Osteocyte (in vitro differentiated cells): ENCODE measurements around the gene SLC34A2. TPM values are rescaled to one million over a fixed set of nuclear protein-coding genes. Genes with fewer than 3 reads are reported as not detected.

ENCODE experiments used
- DNase-seq: peaks from one replicate; pipeline ENCODE4 v3.0.0; 2021; ENCODE audit warnings: mixed read lengths; ENCODE audit not compliant: unreplicated experiment; ENCODE audit errors: extremely low spot score
- H3K27ac Mint-ChIP-seq: one replicate; pipeline ENCODE4 v1.8.0; 2021; ENCODE audit warnings: mild to moderate bottlenecking, mixed read lengths; ENCODE audit not compliant: unreplicated experiment
- H3K27me3 Mint-ChIP-seq: one replicate; pipeline ENCODE4 v1.8.0; 2021; ENCODE audit warnings: mixed read lengths; ENCODE audit not compliant: unreplicated experiment
- H3K36me3 Mint-ChIP-seq: one replicate; pipeline ENCODE4 v1.8.0; 2021; ENCODE audit warnings: mixed read lengths; ENCODE audit not compliant: unreplicated experiment
- H3K4me1 Mint-ChIP-seq: one replicate; pipeline ENCODE4 v1.8.0; 2021; ENCODE audit warnings: mixed read lengths; ENCODE audit not compliant: unreplicated experiment
- H3K4me3 Mint-ChIP-seq: one replicate; pipeline ENCODE4 v1.8.0; 2021; ENCODE audit warnings: mild to moderate bottlenecking, moderate library complexity, mixed read lengths; ENCODE audit not compliant: unreplicated experiment
- H3K9me3 Mint-ChIP-seq: one replicate; pipeline ENCODE4 v1.8.0; 2021; ENCODE audit warnings: mixed read lengths; ENCODE audit not compliant: unreplicated experiment
- CTCF ChIP-seq: fragments of 200-600 bp; sonication (generic); IDR thresholded peaks from 2 replicates; pipeline ENCODE4 v1.5.0; 2021; ENCODE audit warnings: antibody characterized with exemption, mild to moderate bottlenecking, moderate library complexity
- total RNA-seq: library from RNA; stranded (reverse); gene quantifications from 2 replicates; pipeline ENCODE4 v1.2.1, GENCODE V29; 2021

SLC34A2 gene
- total RNA-seq, 1 donor from 2014 or later: not detected

DNA sequence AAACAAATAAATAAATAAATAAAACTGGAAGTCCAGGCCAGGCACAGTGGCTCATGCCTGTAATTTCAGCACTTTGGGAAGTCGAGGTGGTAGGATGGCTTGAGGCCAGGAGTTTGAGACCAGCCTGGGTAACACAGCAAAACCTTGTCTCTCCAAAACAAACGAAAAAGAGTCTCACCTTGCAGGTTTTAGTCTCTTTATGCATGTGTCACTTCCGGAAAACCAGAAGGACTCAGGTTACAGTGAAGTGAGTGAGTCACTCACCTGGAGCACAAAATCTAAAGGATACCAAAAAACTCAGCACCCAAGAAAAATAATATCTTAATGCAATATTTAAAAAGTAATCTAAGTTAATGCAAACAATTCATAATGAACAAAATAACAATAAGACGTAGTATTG, 20.1 kb upstream of the SLC34A2 start:
- DNase-seq: no peak
- H3K27ac Mint-ChIP-seq: no peak overlapping the region
- peaks cover 1% of the 10 kb centered on the region for H3K27me3 Mint-ChIP-seq
- peaks cover 3% of the 10 kb centered on the region for H3K4me1 Mint-ChIP-seq
- TF ChIP-seq CTCF: no peak
- H3K4me3 Mint-ChIP-seq: no peak overlapping the region
- H3K36me3 Mint-ChIP-seq: no peaks in the 10 kb centered on the region
- H3K9me3 Mint-ChIP-seq: peaks cover 4% of the 10 kb centered on the region

DNA sequence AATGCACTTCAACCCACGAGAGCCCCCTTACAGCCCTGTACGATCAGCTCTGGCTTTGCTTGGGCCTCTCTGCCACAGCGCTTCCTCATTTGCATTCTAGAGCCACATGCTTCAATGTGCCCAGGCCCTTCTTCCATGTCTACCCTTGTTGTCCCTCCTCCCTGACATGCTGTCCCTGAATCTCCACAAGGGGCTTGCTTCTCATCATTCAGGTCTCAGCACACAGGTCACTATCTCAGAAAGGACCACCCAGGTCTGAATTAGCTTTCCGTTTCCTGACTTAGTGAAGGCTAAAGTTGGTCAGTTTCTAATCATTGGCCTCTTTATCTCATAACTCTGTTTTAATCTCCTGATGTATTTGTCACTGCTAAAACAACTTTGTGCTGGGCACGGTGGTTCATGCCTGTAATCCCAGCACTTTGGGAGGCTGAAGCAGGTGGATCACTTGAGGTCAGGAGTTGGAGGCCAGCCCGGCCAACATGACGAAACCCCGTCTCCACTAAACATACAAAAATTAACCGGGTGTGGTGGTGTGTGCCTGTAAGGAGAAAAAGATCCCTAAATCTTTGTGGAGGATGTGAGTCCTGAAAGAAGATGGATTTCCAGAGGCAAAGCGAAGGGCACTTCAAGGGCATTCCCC, 17.9 kb upstream of the SLC34A2 start:
- H3K36me3 Mint-ChIP-seq: no peaks in the 10 kb centered on the region
- peaks cover 3% of the 10 kb centered on the region for H3K4me1 Mint-ChIP-seq

DNA sequence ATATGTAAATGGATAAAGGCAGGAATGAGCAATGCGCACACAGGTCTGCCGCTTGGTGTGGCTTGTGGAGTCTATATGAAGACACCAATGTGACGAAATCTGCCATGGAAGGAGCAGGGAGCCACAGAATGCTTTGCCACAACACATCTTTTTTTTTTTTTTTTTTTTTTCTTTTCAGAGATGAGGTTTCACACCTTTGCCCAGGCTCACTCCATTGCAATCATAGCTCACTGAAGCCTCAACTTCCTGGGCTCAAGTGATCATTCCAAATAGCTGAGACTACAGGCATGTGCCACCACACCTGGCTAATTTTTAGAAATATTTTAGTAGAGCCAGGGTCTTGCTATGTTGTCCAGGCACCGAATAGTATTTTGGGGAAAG, 17.4 kb upstream of the SLC34A2 start:
- H3K27ac Mint-ChIP-seq: no peak overlapping the region
- H3K4me1 Mint-ChIP-seq: peaks cover 3% of the 10 kb centered on the region
- peaks cover 1% of the 10 kb centered on the region for H3K27me3 Mint-ChIP-seq
- H3K9me3 Mint-ChIP-seq: peaks cover 4% of the 10 kb centered on the region
- no peak for TF ChIP-seq CTCF
- no peak overlapping the region for H3K4me3 Mint-ChIP-seq
- H3K36me3 Mint-ChIP-seq: no peaks in the 10 kb centered on the region
- DNase-seq: no peak

More for the DNA sequence above, 17.9 kb upstream of the SLC34A2 start:
- Mint-ChIP-seq H3K9me3 (peaks cover 4% of the 10 kb centered on the region), H3K4me3 (no peak overlapping the region), H3K27ac (no peak overlapping the region), H3K27me3 (peaks cover 1% of the 10 kb centered on the region)
- TF ChIP-seq CTCF: no peak
- DNase-seq: no peak

GRCh38 chr4:25638806-25639205, 16.8 kb upstream of the SLC34A2 start:
- TF ChIP-seq CTCF: no peak
- no peak overlapping the region for H3K27ac Mint-ChIP-seq
- H3K4me3 Mint-ChIP-seq: no peak overlapping the region
- no peak for DNase-seq
- H3K9me3 Mint-ChIP-seq: peaks cover 4% of the 10 kb centered on the region
- no peaks in the 10 kb centered on the region for H3K36me3 Mint-ChIP-seq
- peaks cover 1% of the 10 kb centered on the region for H3K4me1 Mint-ChIP-seq
- H3K27me3 Mint-ChIP-seq: peaks cover 1% of the 10 kb centered on the region

DNA sequence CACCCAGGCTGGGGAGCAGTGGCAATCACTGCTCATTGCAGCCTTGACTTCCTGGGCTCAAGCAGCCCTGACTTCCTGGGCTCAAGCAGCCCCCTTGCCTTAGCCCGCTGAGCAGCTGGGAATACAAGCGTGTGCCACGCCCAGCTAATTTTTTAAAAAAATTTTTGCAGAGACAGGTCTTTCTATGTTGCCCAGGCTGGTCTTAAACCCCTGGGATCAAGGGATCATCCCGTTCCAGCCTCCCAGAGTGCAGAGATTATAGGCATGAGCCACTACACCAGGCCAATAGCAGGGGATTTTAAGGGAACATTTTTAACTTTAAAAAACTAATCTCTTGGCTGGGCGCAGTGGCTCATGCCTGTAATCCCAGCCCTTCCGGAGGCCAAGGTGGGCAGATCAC, 5.3 kb upstream of the SLC34A2 start:
- Mint-ChIP-seq H3K27me3 (peaks cover 20% of the 10 kb centered on the region), H3K27ac (no peak overlapping the region), H3K9me3 (no peaks in the 10 kb centered on the region), H3K4me1 (peaks cover 7% of the 10 kb centered on the region), H3K4me3 (no peak overlapping the region), H3K36me3 (no peaks in the 10 kb centered on the region)
- DNase-seq: no peak
- no peak for TF ChIP-seq CTCF
